SU-DHL-6 (cell line): ENCODE data around the gene FLNB.

Experiments
- H2AFZ ChIP-seq: fragments of 200-600 bp; sonication (generic); 2 replicates; pipeline ENCODE4 v1.6.1; 2014; ENCODE audit warnings: low read depth, mild to moderate bottlenecking, moderate library complexity, mixed read lengths, antibody characterized with exemption, low read length; ENCODE audit not compliant: severe bottlenecking
- H3F3A ChIP-seq: fragments of 200-600 bp; shearing (Covaris generic); 2 replicates; pipeline ENCODE4 v1.6.0; 2016; ENCODE audit warnings: antibody characterized with exemption, mild to moderate bottlenecking; ENCODE audit not compliant: insufficient read depth
- H3K27ac ChIP-seq: fragments of 200-600 bp; sonication (generic); 2 replicates; pipeline ENCODE4 v1.5.1; 2016; ENCODE audit warnings: low read depth, mild to moderate bottlenecking, low read length, moderate library complexity, mixed read lengths
- H3K27me3 ChIP-seq: fragments of 200-600 bp; sonication (generic), shearing (Covaris generic); 2 replicates; pipeline ENCODE4 v1.6.0; 2014; ENCODE audit warnings: mild to moderate bottlenecking, low read length
- H3K36me3 ChIP-seq: fragments of 200-600 bp; sonication (generic); 2 replicates; pipeline ENCODE4 v1.6.1; 2014; ENCODE audit warnings: mild to moderate bottlenecking, low read length, mixed read lengths
- H3K4me2 ChIP-seq: fragments of 300-600, 200-600 bp; shearing (Covaris generic), sonication (generic); 2 replicates; pipeline ENCODE4 v1.6.0; 2014; ENCODE audit warnings: low read length, low read depth, mild to moderate bottlenecking; ENCODE audit not compliant: poor library complexity, severe bottlenecking
- H3K4me3 ChIP-seq: fragments of 200-600 bp; sonication (generic); 2 replicates; pipeline ENCODE4 v1.5.1; 2014; ENCODE audit warnings: antibody characterized with exemption, low read length, mild to moderate bottlenecking, mixed read lengths; ENCODE audit not compliant: insufficient read depth, poor library complexity, severe bottlenecking
- H3K79me2 ChIP-seq: fragments of 200-600 bp; sonication (generic); 2 replicates; pipeline ENCODE4 v1.6.1; 2014; ENCODE audit warnings: mild to moderate bottlenecking, low read length, moderate library complexity; ENCODE audit not compliant: insufficient read depth
- H3K9ac ChIP-seq: fragments of 200-600 bp; sonication (generic); 2 replicates; pipeline ENCODE4 v1.7.0; 2014; ENCODE audit warnings: mild to moderate bottlenecking, low read length
- H3K9me2 ChIP-seq: fragments of 200-600 bp; sonication (generic); replicated peaks from 2 replicates; pipeline ENCODE4 v1.6.1; 2014; ENCODE audit warnings: low read length; ENCODE audit not compliant: insufficient read depth
- H3K9me3 ChIP-seq: fragments of 200-600 bp; sonication (generic); 2 replicates; pipeline ENCODE4 v1.6.1; 2014; ENCODE audit warnings: low read length, mixed read lengths; ENCODE audit not compliant: insufficient read depth
- H4K20me1 ChIP-seq: fragments of 200-600 bp; sonication (generic); 2 replicates; pipeline ENCODE4 v1.6.1; 2014; ENCODE audit warnings: low read depth, mild to moderate bottlenecking, antibody characterized with exemption, low read length, moderate library complexity, mixed read lengths
- CTCF ChIP-seq: fragments of 200-600 bp; sonication (generic); IDR thresholded peaks from one replicate; pipeline ENCODE4 v1.5.1; 2017; ENCODE audit warnings: antibody characterized with exemption, mild to moderate bottlenecking, low read length, moderate library complexity; ENCODE audit not compliant: insufficient read depth, poor library complexity, severe bottlenecking
- EZH2phosphoT487 ChIP-seq: fragments of 200-600 bp; sonication (generic), shearing (Covaris generic); conservative IDR thresholded peaks from 2 replicates; pipeline ENCODE4 v1.6.1; 2018; ENCODE audit warnings: mild to moderate bottlenecking, antibody characterized with exemption, low read length, moderate library complexity, mixed read lengths

The FLNB gene

GRCh38 chr3:58119186-58119585, 111.0 kb downstream of the FLNB start:
- Histone ChIP-seq H3F3A (no peaks in the 10 kb centered on the region), H3K4me2 (no peak overlapping the region), H3K27ac (no peak overlapping the region), H2AFZ (no peak overlapping the region), H3K79me2 (no peaks in the 10 kb centered on the region), H3K4me3 (no peak overlapping the region), H3K9ac (no peak overlapping the region), H3K36me3 (no peaks in the 10 kb centered on the region), H3K9me2 (no peaks in the 10 kb centered on the region), H3K27me3 (no peaks in the 10 kb centered on the region), H3K9me3 (no peaks in the 10 kb centered on the region), H4K20me1 (no peaks in the 10 kb centered on the region)
- TF ChIP-seq EZH2phosphoT487 = no peak

GRCh38 chr3:58120075-58120812, 112.0 kb downstream of the FLNB start:
- Histone ChIP-seq H3K9me2 (no peaks in the 10 kb centered on the region), H2AFZ (no peak overlapping the region), H3K79me2 (no peaks in the 10 kb centered on the region), H3F3A (no peaks in the 10 kb centered on the region), H3K4me3 (no peak overlapping the region), H3K36me3 (no peaks in the 10 kb centered on the region), H3K9ac (no peak overlapping the region), H4K20me1 (no peaks in the 10 kb centered on the region), H3K27ac (no peak overlapping the region), H3K4me2 (no peak overlapping the region), H3K9me3 (no peaks in the 10 kb centered on the region), H3K27me3 (no peaks in the 10 kb centered on the region)
- no peak for TF ChIP-seq CTCF
- TF ChIP-seq EZH2phosphoT487 = no peak

GRCh38 chr3:58121183-58121582, 113.0 kb downstream of the FLNB start:
- Histone ChIP-seq H3K36me3 (no peaks in the 10 kb centered on the region), H4K20me1 (no peaks in the 10 kb centered on the region), H3K27ac (no peak overlapping the region)

More at GRCh38 chr3:58121183-58121582, 113.0 kb downstream of the FLNB start:
- Histone ChIP-seq H3K79me2 (no peaks in the 10 kb centered on the region), H3K27me3 (no peaks in the 10 kb centered on the region), H3K4me2 (no peak overlapping the region), H3K9me2 (no peaks in the 10 kb centered on the region), H3K9ac (no peak overlapping the region), H3K9me3 (no peaks in the 10 kb centered on the region), H3F3A (no peaks in the 10 kb centered on the region), H3K4me3 (no peak overlapping the region), H2AFZ (no peak overlapping the region)
- TF ChIP-seq EZH2phosphoT487 = no peak
- TF ChIP-seq CTCF = no peak
